Neuron (in vitro differentiated cells): ENCODE data around the gene APOL3.

Experiments
- H2AFZ ChIP-seq: one replicate; pipeline ENCODE4 v1.6.1; 2013; ENCODE audit warnings: low read depth, mild to moderate bottlenecking, inconsistent platforms, low read length, moderate library complexity
- H3K27me3 ChIP-seq: one replicate; pipeline ENCODE4 v1.6.1; 2013; ENCODE audit warnings: low read length; ENCODE audit not compliant: insufficient read depth
- H3K36me3 ChIP-seq: one replicate; pipeline ENCODE4 v1.6.1; 2013; ENCODE audit warnings: low read length; ENCODE audit not compliant: insufficient read depth
- H3K4me1 ChIP-seq: one replicate; pipeline ENCODE4 v1.6.1; 2013; ENCODE audit warnings: low read length; ENCODE audit not compliant: insufficient read depth
- H3K4me3 ChIP-seq: 2 replicates; pipeline ENCODE4 v1.5.1; 2013; ENCODE audit warnings: mild to moderate bottlenecking, low read length, moderate library complexity
- H3K9me3 ChIP-seq: one replicate; pipeline ENCODE4 v1.6.1; 2013; ENCODE audit warnings: low read length

APOL3 gene

DNA sequence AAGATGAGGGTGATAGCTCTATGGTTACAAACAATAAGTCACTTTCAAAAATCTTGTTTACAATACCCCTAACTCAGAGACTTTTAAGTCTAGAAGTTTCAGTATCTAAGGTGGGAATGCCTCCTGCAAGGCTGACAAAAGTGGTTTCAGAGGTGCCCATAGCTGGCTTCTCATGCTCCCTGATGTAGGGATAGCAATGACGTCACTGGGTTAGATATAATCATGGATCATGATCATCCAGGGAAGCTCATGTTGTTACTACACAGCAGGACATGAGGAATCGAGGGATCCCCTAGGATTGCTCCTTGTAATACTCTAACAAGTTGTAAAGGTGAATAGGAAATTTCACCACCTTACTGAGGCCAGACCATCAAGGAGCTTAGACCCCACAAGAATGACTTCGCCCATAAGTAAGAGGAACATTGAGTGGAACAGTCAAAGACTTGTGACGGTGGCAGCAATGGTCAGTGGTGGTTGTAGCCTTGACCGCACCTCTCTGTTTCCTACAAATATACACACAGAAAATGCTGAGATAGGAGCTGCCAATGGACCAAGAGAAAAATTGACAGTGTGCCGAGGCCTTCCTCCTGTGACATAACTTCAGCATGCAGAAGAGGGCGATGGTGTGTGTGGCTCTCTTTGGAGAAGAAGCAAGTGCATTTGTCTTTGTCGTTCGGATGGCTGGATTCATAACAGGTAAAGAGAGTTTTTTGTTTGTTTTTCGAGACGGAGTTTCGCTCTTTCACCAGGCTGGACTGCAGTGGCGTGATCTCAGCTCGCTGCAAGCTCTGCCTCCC is 25.5 kb upstream of the APOL3 start:
- no peak overlapping the region for H2AFZ ChIP-seq
- no peaks in the 10 kb centered on the region for H3K4me1 ChIP-seq
- H3K4me3 ChIP-seq, result no peak overlapping the region
- no peaks in the 10 kb centered on the region for H3K36me3 ChIP-seq
- no peaks in the 10 kb centered on the region for H3K9me3 ChIP-seq
- peaks cover 9% of the 10 kb centered on the region for H3K27me3 ChIP-seq

GRCh38 chr22:36184433-36185025 is 24.0 kb upstream of the APOL3 start:
- H3K36me3 ChIP-seq, result no peaks in the 10 kb centered on the region

DNA sequence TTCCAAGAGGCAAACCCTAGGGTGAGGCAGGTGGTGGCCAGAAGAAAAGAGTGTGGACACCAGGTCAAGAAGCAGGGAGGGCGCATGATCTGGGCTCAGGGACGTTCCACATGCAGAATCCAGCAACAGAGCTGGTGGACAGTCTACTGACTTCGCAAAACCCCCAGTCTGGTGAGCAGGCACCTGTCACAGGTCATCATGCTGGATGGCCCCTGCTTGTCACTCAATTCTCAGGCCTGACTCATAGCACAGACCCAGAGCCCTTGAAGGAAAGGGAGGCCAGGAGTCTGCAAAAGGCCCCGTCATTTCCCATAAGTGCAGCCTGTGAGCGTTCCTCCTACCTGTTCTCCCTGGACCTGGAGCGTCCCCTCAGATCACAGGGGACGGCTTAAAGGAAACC is 22.9 kb upstream of the APOL3 start:
- Histone ChIP-seq H3K4me3 (no peak overlapping the region), H3K27me3 (peaks cover 9% of the 10 kb centered on the region), H2AFZ (no peak overlapping the region), H3K9me3 (no peaks in the 10 kb centered on the region), H3K36me3 (no peaks in the 10 kb centered on the region), H3K4me1 (no peaks in the 10 kb centered on the region)

More at GRCh38 chr22:36184433-36185025, 24.0 kb upstream of the APOL3 start:
- peaks cover 9% of the 10 kb centered on the region for H3K27me3 ChIP-seq
- H3K9me3 ChIP-seq, result no peaks in the 10 kb centered on the region
- no peak overlapping the region for H3K4me3 ChIP-seq
- no peak overlapping the region for H2AFZ ChIP-seq
- no peaks in the 10 kb centered on the region for H3K4me1 ChIP-seq

DNA sequence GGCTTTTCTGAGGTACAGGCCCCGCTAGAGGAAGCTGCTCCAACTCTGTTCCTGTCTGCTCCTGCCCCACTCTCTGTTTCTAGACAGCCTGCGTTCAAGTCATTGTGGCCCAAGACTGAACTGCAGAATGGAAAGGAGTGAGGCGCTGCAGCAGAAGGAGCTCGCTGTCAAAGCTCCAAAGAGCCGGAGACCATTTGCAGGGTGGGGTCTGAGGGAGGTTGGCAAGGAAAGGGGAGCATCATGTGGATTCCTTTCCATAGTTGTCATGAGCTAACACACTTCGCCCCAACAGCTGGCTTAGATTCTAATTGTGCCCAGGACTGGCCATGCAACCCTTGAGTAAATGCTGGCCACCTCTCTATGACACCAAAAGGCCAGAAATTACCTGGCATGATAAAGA is 22.3 kb upstream of the APOL3 start:
- Histone ChIP-seq H3K36me3 (no peaks in the 10 kb centered on the region), H3K27me3 (peaks cover 9% of the 10 kb centered on the region), H3K4me3 (no peak overlapping the region), H2AFZ (no peak overlapping the region), H3K4me1 (no peaks in the 10 kb centered on the region), H3K9me3 (no peaks in the 10 kb centered on the region)

- H3K27me3 ChIP-seq, result peaks cover 9% of the 10 kb centered on the region
Measured at GRCh38 chr22:36182056-36182455, 21.5 kb upstream of the APOL3 start.

DNA sequence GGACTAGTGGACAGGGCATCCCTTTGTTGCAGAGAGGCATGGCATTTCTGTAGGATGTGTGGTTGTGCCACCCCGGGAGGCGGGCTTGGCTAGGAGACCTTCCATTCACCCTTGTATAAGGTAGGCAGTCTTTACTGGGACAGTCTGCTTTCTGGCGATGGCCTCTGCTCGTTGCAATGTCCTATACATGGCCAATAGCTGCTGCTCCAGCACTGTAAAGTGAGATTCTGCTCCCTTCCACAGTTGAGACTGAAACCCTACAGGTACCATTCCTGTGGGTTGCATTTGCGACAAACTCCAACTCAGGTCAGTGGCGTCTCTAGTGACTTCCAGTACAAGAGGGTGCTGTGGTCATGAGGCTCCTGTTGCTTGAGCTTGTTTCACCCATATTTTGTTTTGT is 20.4 kb upstream of the APOL3 start:
- Histone ChIP-seq H3K4me1 (no peaks in the 10 kb centered on the region), H3K9me3 (no peaks in the 10 kb centered on the region), H3K27me3 (peaks cover 8% of the 10 kb centered on the region), H2AFZ (no peak overlapping the region), H3K4me3 (no peak overlapping the region), H3K36me3 (no peaks in the 10 kb centered on the region)

More at GRCh38 chr22:36182056-36182455, 21.5 kb upstream of the APOL3 start:
- no peak overlapping the region for H2AFZ ChIP-seq
- H3K9me3 ChIP-seq, result no peaks in the 10 kb centered on the region
- H3K36me3 ChIP-seq, result no peaks in the 10 kb centered on the region
- H3K4me3 ChIP-seq, result no peak overlapping the region
- H3K4me1 ChIP-seq, result no peaks in the 10 kb centered on the region

DNA sequence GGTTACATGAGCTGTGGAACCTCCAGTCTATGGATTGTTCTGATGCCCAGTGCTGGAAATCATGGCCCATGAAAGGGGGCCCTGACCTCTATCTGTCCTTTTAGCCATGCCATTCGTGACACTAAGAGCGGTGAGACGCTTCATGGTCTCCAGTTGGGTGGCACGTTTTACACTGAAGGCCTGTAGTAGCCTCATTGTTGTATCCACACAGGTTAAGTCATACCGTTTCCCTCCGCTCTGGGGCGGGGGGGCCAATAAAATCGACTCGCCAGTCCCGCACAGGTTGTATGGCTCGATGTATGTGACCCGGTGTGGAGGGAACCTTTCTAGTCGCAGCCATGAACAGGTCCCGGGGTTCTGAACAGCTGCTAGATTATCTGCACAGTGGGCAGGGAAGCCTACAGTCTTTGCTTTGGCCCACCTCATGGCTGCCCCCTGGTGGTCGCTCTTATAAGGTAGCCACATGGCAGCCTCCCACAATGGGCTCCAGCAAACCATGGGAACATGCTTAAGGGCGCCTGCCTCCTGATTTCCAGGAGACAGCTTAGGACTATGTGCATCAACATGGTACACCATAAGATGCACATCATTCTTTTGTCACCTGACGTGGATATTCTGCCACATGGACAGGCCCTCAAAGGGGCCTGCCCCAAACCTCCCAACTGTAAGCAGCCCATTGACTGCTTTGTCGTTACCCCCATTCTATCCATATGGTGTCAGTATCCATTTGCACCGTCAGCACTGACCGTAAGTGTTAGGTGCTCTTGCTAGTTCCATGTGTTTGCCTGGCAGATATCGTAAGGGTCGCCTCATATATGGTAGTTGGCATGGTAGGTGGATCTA is 19.7 kb upstream of the APOL3 start:
- no peaks in the 10 kb centered on the region for H3K4me1 ChIP-seq
- no peak overlapping the region for H3K4me3 ChIP-seq
- no peak overlapping the region for H2AFZ ChIP-seq
- no peaks in the 10 kb centered on the region for H3K36me3 ChIP-seq
- H3K27me3 ChIP-seq, result peaks cover 3% of the 10 kb centered on the region
- no peaks in the 10 kb centered on the region for H3K9me3 ChIP-seq

- no peak overlapping the region for H3K4me3 ChIP-seq
Measured at GRCh38 chr22:36177160-36177559, 16.6 kb upstream of the APOL3 start.

GRCh38 chr22:36175892-36176291 is 15.3 kb upstream of the APOL3 start:
- H3K4me3 ChIP-seq, result no peak overlapping the region
- no peaks in the 10 kb centered on the region for H3K27me3 ChIP-seq
- H3K4me1 ChIP-seq, result no peaks in the 10 kb centered on the region
- no peaks in the 10 kb centered on the region for H3K36me3 ChIP-seq
- H3K9me3 ChIP-seq, result no peaks in the 10 kb centered on the region
- H2AFZ ChIP-seq, result no peak overlapping the region

More at GRCh38 chr22:36177160-36177559, 16.6 kb upstream of the APOL3 start:
- H3K36me3 ChIP-seq, result no peaks in the 10 kb centered on the region
- no peaks in the 10 kb centered on the region for H3K27me3 ChIP-seq
- no peaks in the 10 kb centered on the region for H3K4me1 ChIP-seq
- H2AFZ ChIP-seq, result no peak overlapping the region
- H3K9me3 ChIP-seq, result no peaks in the 10 kb centered on the region

- Histone ChIP-seq H2AFZ (no peak overlapping the region), H3K36me3 (no peaks in the 10 kb centered on the region), H3K9me3 (no peaks in the 10 kb centered on the region), H3K4me3 (no peak overlapping the region), H3K4me1 (no peaks in the 10 kb centered on the region), H3K27me3 (peaks cover 2% of the 10 kb centered on the region)
Measured at GRCh38 chr22:36171941-36172340, 11.4 kb upstream of the APOL3 start.

DNA sequence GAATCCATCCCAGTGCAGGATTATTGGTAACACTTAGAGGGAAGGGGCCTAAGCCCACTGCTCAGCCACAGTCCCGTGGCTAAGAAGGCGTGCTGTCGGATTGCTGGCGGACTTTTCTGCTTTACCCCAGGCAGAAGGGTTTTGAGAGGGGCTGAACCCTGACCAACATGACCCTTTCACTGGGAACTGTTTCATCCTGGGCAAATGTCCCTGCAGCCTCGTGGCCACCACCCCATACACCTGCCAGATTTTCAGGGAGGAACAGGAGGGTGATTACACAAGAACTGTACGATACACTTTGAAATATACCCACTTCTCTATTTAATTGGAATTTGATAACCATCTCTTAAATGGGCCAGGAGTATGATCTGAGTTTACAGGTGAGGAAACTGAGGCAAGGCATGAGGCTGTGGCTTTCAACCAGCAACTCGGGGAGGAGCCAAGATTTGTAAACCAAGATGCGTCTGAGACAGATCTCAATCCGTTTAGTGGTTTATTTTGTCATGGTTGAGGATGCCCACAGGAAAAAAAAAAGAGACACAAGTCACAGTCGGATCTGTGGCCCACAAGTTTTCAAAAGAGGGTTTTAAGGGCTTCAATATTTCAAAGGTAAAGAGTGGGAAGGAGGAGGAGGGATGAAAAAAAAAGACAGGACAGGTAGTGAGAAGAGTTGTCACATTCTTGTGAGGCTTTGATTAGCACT is 6.1 kb upstream of the APOL3 start:
- Histone ChIP-seq H3K9me3 (no peaks in the 10 kb centered on the region), H2AFZ (no peak overlapping the region), H3K4me3 (no peak overlapping the region), H3K27me3 (peaks cover 13% of the 10 kb centered on the region), H3K36me3 (no peaks in the 10 kb centered on the region), H3K4me1 (no peaks in the 10 kb centered on the region)

DNA sequence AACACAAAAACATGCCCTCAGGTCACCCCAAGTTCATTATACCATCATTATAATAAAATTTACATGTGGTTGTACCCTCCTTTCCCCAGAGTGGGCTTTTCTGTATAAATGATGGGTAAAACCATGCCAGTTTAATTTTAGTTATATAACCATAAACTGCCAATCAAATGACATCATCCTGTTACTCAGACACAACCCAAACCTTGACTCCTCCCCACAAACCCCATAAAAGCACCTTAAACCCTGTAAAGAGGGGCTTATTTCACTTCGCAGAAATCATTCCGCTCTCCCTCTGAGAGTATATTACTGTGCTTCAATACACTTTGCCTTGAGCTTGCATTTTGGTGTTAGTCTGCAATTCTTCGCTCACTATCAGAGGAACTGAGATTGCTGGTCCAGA is 5.5 kb upstream of the APOL3 start:
- Histone ChIP-seq H2AFZ (no peak overlapping the region), H3K36me3 (no peaks in the 10 kb centered on the region), H3K9me3 (no peaks in the 10 kb centered on the region), H3K4me3 (no peak overlapping the region), H3K4me1 (no peaks in the 10 kb centered on the region), H3K27me3 (peaks cover 13% of the 10 kb centered on the region)
